Osteoblast (primary cell): ENCODE results near the gene FAM168B. TPM values are rescaled to one million over a fixed set of nuclear protein-coding genes. Genes with fewer than 3 reads are reported as not detected.
A peak's percentile ranks its signal among the peaks of the same experiment; 100 is the strongest.

Source experiments
- DNase-seq: peaks from one replicate; pipeline ENCODE4 v3.0.0; 2011; ENCODE audit warnings: low spot score, mixed read lengths; ENCODE audit not compliant: insufficient read length; ENCODE audit errors: missing footprints
- H2AFZ ChIP-seq: 2 replicates; pipeline ENCODE4 v1.6.0; 2011; ENCODE audit warnings: mild to moderate bottlenecking, low read length
- H3K27ac ChIP-seq: 2 replicates; pipeline ENCODE4 v1.5.1; 2011; ENCODE audit warnings: mild to moderate bottlenecking, low read depth, low read length, moderate library complexity
- H3K27me3 ChIP-seq: 2 replicates; pipeline ENCODE4 v1.6.0; 2012; ENCODE audit warnings: mild to moderate bottlenecking, control low read depth, inconsistent platforms, low read length, moderate library complexity; ENCODE audit not compliant: insufficient read depth
- H3K36me3 ChIP-seq: 2 replicates; pipeline ENCODE4 v1.5.1; 2011; ENCODE audit warnings: mild to moderate bottlenecking, low read length, control low read depth, moderate library complexity; ENCODE audit not compliant: insufficient read depth
- H3K4me1 ChIP-seq: 2 replicates; pipeline ENCODE4 v1.5.1; 2011; ENCODE audit warnings: mild to moderate bottlenecking, low read length, control low read depth, moderate library complexity; ENCODE audit not compliant: insufficient read depth
- H3K4me2 ChIP-seq: 2 replicates; pipeline ENCODE4 v1.6.0; 2011; ENCODE audit warnings: mild to moderate bottlenecking, low read length; ENCODE audit not compliant: insufficient read depth
- H3K4me3 ChIP-seq: fragments of 200-600 bp; sonication (generic); 3 replicates; pipeline ENCODE4 v1.5.1; 2012; ENCODE audit warnings: mild to moderate bottlenecking, low read length, inconsistent platforms; ENCODE audit not compliant: insufficient read depth
- H3K79me2 ChIP-seq: 2 replicates; pipeline ENCODE4 v1.6.0; 2012; ENCODE audit warnings: mild to moderate bottlenecking, low read length, control low read depth, inconsistent platforms; ENCODE audit not compliant: insufficient read depth
- H3K9me3 ChIP-seq: 2 replicates; pipeline ENCODE4 v1.5.1; 2011; ENCODE audit warnings: low read depth, low read length, control low read depth
- H4K20me1 ChIP-seq: 2 replicates; pipeline ENCODE4 v1.6.0; 2012; ENCODE audit warnings: mild to moderate bottlenecking, low read length, control low read depth; ENCODE audit not compliant: insufficient read depth
- total RNA-seq: library from RNA; depleted of rRNA; stranded (reverse); fragments of >200 nt; gene quantifications from 2 replicates; pipeline ENCODE4 v1.2.3, GENCODE V29; 2012
- TF ChIP-seq, protein P1 (sequence below): IDR thresholded peaks from 2 replicates; pipeline ENCODE4 v1.5.1; 2011; ENCODE audit warnings: mild to moderate bottlenecking, low read depth, low read length, moderate library complexity; ENCODE audit errors: extremely low read depth

The FAM168B gene
- total RNA-seq, 1 donor: 117 TPM

DNA sequence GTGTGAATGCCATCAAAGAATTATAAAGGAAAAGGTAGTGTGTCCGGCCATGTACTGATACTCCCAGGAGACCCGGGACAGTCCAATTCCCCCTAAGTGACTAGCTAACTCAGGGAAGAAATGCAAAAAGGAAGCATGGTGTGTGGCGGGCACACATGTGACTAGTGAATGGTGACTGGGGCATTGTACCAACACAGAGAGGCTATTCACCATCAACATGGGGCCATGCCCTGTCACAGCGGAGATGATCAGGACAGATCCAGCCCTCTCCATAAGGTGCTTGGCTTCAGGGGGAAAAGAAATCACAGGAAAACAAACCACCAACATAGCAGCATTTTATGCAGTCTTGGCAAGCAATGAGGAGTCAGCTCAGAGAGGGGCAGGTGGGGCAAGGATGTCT, 34.3 kb downstream of the FAM168B start:
- Histone ChIP-seq H2AFZ (no peak overlapping the region), H3K9me3 (no peaks in the 10 kb centered on the region), H3K4me1 (peaks cover 16% of the 10 kb centered on the region), H3K4me3 (no peak overlapping the region), H3K4me2 (no peak overlapping the region), H3K27ac (no peak overlapping the region), H3K79me2 (peaks cover 93% of the 10 kb centered on the region), H3K27me3 (no peaks in the 10 kb centered on the region), H4K20me1 (peaks cover 63% of the 10 kb centered on the region), H3K36me3 (peaks cover 29% of the 10 kb centered on the region)
- DNase-seq: no peak
- TF ChIP-seq, protein P1, sequence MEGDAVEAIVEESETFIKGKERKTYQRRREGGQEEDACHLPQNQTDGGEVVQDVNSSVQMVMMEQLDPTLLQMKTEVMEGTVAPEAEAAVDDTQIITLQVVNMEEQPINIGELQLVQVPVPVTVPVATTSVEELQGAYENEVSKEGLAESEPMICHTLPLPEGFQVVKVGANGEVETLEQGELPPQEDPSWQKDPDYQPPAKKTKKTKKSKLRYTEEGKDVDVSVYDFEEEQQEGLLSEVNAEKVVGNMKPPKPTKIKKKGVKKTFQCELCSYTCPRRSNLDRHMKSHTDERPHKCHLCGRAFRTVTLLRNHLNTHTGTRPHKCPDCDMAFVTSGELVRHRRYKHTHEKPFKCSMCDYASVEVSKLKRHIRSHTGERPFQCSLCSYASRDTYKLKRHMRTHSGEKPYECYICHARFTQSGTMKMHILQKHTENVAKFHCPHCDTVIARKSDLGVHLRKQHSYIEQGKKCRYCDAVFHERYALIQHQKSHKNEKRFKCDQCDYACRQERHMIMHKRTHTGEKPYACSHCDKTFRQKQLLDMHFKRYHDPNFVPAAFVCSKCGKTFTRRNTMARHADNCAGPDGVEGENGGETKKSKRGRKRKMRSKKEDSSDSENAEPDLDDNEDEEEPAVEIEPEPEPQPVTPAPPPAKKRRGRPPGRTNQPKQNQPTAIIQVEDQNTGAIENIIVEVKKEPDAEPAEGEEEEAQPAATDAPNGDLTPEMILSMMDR: no peak

DNA sequence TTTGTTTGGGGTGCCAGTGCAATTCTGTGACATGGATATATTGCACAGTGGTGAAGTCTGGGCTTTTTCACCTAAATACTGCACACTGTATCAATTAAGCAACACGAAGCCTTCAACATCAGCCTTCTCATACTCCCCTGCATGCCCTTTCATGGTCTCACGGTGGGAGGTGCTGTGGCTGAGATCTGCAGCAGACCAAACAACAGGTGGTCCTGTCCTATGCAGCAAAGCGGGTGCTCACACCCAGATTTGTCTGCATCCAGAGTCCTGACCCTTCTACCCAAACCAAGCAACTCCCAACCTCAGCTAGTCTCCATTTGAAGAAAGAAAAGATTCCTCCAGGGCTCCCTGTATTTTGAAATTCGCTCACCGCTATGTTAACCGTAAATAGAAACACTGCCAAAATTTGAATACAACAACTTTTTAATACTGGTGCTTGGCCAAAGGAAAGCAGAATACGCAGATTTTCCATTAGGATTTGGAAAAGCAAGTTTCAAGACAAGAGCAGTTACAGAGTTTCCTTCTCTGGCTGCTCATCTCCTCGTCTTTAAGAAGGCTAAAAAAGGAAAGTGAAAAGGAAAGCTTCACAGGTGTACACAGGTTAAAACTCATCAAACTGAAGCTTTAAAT, 34.9 kb downstream of the FAM168B start:
- no peak overlapping the region for H2AFZ ChIP-seq
- no peaks in the 10 kb centered on the region for H3K9me3 ChIP-seq
- H3K27me3 ChIP-seq: no peaks in the 10 kb centered on the region
- H3K79me2 ChIP-seq: peaks cover 93% of the 10 kb centered on the region
- TF ChIP-seq, protein P1: no peak
- H4K20me1 ChIP-seq: peaks cover 65% of the 10 kb centered on the region
- peaks cover 35% of the 10 kb centered on the region for H3K36me3 ChIP-seq
- no peak overlapping the region for H3K27ac ChIP-seq
- no peak overlapping the region for H3K4me2 ChIP-seq
- peaks cover 16% of the 10 kb centered on the region for H3K4me1 ChIP-seq
- no peak overlapping the region for H3K4me3 ChIP-seq
- peak; percentile 75 for DNase-seq

DNA sequence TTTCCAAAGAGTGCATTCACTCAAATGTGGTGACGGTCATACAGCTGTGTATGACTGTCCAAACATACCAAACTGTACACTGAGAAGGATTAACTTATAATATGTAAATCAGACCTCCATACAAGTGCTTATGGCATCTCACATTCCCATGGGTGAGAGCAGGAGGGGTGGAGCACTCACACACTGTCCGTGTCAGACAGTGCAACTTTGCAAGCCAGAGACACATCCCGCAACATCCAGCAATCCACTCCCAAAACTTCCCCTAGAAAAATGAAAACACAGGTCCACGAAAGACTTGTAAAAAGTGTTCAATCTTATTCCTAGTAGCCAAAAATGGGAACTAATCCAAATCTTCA, 36.4 kb downstream of the FAM168B start:
- Histone ChIP-seq H3K4me2 (no peak overlapping the region), H4K20me1 (peaks cover 59% of the 10 kb centered on the region), H3K4me1 (peaks cover 16% of the 10 kb centered on the region), H3K4me3 (no peak overlapping the region), H3K27ac (peak overlapping the region; percentile 71), H2AFZ (no peak overlapping the region), H3K27me3 (no peaks in the 10 kb centered on the region), H3K79me2 (peaks cover 93% of the 10 kb centered on the region), H3K9me3 (no peaks in the 10 kb centered on the region), H3K36me3 (peaks cover 49% of the 10 kb centered on the region)
- TF ChIP-seq, protein P1: no peak
- DNase-seq: no peak

DNA sequence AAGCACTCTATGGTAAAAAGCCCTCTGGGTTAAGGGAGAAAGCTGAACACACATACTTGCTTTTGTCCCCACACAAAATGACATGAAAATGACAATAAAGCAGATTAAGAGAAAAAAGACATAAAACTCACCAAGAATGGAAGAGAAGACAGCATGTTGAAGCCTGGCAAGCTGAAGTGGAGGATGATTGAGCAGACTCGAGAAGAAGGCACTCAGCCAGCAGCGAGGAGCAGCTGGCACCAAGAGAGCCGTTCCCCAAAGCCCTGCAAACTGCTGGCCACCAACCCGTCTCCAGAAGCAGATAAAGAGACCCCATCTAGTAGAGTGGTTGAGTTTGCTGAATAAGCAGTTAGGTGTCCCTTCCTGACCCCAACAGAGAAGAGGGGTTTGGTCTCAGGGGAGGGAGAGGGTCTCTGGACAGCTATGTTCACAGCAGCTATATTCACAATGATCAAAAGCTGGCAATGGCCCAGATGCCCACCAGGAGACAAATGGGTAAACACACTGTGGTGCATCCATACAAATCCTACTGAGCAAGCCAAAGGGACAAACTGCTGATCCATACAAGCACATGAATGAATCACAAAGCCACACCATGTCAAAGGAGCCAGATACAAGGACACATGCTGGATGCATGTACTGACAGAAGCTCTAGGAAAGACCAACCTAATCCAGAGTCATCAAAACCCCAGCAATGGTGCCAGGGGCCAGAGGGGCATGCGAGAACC, 36.9 kb downstream of the FAM168B start:
- H3K4me2 ChIP-seq: peak overlapping the region; percentile 58
- H3K9me3 ChIP-seq: no peaks in the 10 kb centered on the region
- DNase-seq: peak; percentile 68
- H3K27me3 ChIP-seq: no peaks in the 10 kb centered on the region
- H3K27ac ChIP-seq: peak overlapping the region; percentile 71
- TF ChIP-seq, protein P1: no peak
- H3K4me1 ChIP-seq: peaks cover 16% of the 10 kb centered on the region
- H3K79me2 ChIP-seq: peaks cover 92% of the 10 kb centered on the region
- H3K4me3 ChIP-seq: no peak overlapping the region
- H2AFZ ChIP-seq: no peak overlapping the region
- peaks cover 53% of the 10 kb centered on the region for H4K20me1 ChIP-seq
- H3K36me3 ChIP-seq: peaks cover 53% of the 10 kb centered on the region
